Left renal cortex interstitium (tissue), 4 donors: ENCODE measurements around the gene SLC7A8. TPM values are rescaled to one million over a fixed set of nuclear protein-coding genes. Genes with fewer than 3 reads are reported as not detected.

Experiments used
- polyA plus RNA-seq, 4 donors: library from polyadenylated mRNA; unstranded; fragments of 120-200 nt; gene quantifications; one replicate each; pipeline ENCODE4 v1.2.1, GENCODE V29; 2013; ENCODE audit not compliant: insufficient read length in 4 of 4

SLC7A8 gene
- polyA plus RNA-seq, 4 donors: 80.6 to 108 (median 96.2) TPM

Other genes with a start within 250 kb of the SLC7A8 start
- gene HAUS4, start 226.6 kb downstream of the SLC7A8 start, polyA plus RNA-seq: 10 to 100 TPM; 57.6 to 67.2 (median 58.9) TPM
- 100 to 1,000 TPM in 2 of 4 donors, 10 to 100 TPM in 2; 75.1 to 106 (median 89.7) TPM for gene AJUBA, start 201.1 kb downstream of the SLC7A8 start, polyA plus RNA-seq
- gene C14orf93, start 173.5 kb downstream of the SLC7A8 start, polyA plus RNA-seq: 10 to 100 TPM; 18.8 to 25.3 (median 23.3) TPM
- gene PSMB5, start 148.8 kb downstream of the SLC7A8 start, polyA plus RNA-seq: 100 to 1,000 TPM; 204 to 277 (median 233) TPM
- not detected for gene PSMB11, start 141.4 kb downstream of the SLC7A8 start, polyA plus RNA-seq
- 10 to 100 TPM; 13.1 to 46.0 (median 27.1) TPM for gene CDH24, start 126.1 kb downstream of the SLC7A8 start, polyA plus RNA-seq
- 100 to 1,000 TPM; 172 to 364 (median 273) TPM for gene ACIN1, start 88.5 kb downstream of the SLC7A8 start, polyA plus RNA-seq
- 10 to 100 TPM; 67.4 to 95.9 (median 73.9) TPM for gene C14orf119, start 88.2 kb downstream of the SLC7A8 start, polyA plus RNA-seq
- under 1 TPM in 2 of 4 donors, not detected in 2; 0.05 TPM for gene CIROP, start 78.7 kb downstream of the SLC7A8 start, polyA plus RNA-seq
- gene CEBPE, start 64.4 kb downstream of the SLC7A8 start, polyA plus RNA-seq: under 1 TPM in 3 of 4 donors, not detected in 1; 0.11 to 0.26 (median 0.14) TPM
- gene RNF212B, start 54.3 kb upstream of the SLC7A8 start, polyA plus RNA-seq: 1 to 10 TPM in 3 of 4 donors, under 1 TPM in 1; 0.82 to 2.4 (median 1.9) TPM
- 10 to 100 TPM; 22.6 to 28.8 (median 27.5) TPM for gene HOMEZ, start 102.5 kb upstream of the SLC7A8 start, polyA plus RNA-seq
- gene PPP1R3E, start 119.2 kb upstream of the SLC7A8 start, polyA plus RNA-seq: 10 to 100 TPM; 15.6 to 42.2 (median 27.9) TPM
- gene BCL2L2, start 123.2 kb upstream of the SLC7A8 start, polyA plus RNA-seq: 10 to 100 TPM; 35.8 to 49.4 (median 42.8) TPM
- gene PABPN1, start 137.8 kb upstream of the SLC7A8 start, polyA plus RNA-seq: 100 to 1,000 TPM; 213 to 335 (median 293) TPM
- 10 to 100 TPM; 50.8 to 79.6 (median 69.3) TPM for gene SLC22A17, start 169.2 kb upstream of the SLC7A8 start, polyA plus RNA-seq
- gene EFS, start 181.5 kb upstream of the SLC7A8 start, polyA plus RNA-seq: 10 to 100 TPM; 30.5 to 56.8 (median 48.6) TPM
- gene IL25, start 189.1 kb upstream of the SLC7A8 start, polyA plus RNA-seq: not detected
- gene CMTM5, start 193.4 kb upstream of the SLC7A8 start, polyA plus RNA-seq: 1 to 10 TPM; 1.5 to 3.2 (median 2.7) TPM
- under 1 TPM; 0.21 to 0.35 (median 0.24) TPM for gene MYH6, start 224.6 kb upstream of the SLC7A8 start, polyA plus RNA-seq